A673 (cell line): ENCODE measurements around the gene LPP. TPM values are rescaled to one million over a fixed set of nuclear protein-coding genes. Genes with fewer than 3 reads are reported as not detected.

ENCODE experiments used
- BruUV-seq: library from RNA; stranded (reverse); fragments of 400-500 nt; replicated peaks from 2 replicates; lab custom pipeline; 2021; lab: Mats Ljungman, UMichigan
- CTCF ChIA-PET: fragments of 300-600 bp; sonication (Branson Sonifier 250); formaldehyde crosslinking; loops from one replicate; lab custom pipeline; 2022; ENCODE audit warnings: antibody characterized with exemption; lab: Charles Lee
- POLR2A ChIA-PET: fragments of 300-600 bp; sonication (Branson Sonifier 250); formaldehyde crosslinking; loops from one replicate; lab custom pipeline; 2022; ENCODE audit warnings: antibody characterized with exemption; ENCODE audit not compliant: low non-redundant PET; lab: Charles Lee
- DNase-seq: peaks from one replicate; pipeline ENCODE4 v3.0.0-alpha.2; 2015; ENCODE audit warnings: low spot score
- H3K27ac ChIP-seq: fragments of 200-600 bp; sonication (generic); 2 replicates; pipeline ENCODE4 v1.5.1; 2016; ENCODE audit warnings: mixed run types, low read depth, mild to moderate bottlenecking, mixed read lengths, antibody characterized with exemption, low read length; ENCODE audit not compliant: poor library complexity, severe bottlenecking
- H3K27me3 ChIP-seq: fragments of 200-600 bp; sonication (generic); replicated peaks from 2 replicates; pipeline ENCODE4 v1.6.1; 2017; ENCODE audit warnings: mixed run types, low read depth, mild to moderate bottlenecking, mixed read lengths, antibody characterized with exemption, low read length; ENCODE audit not compliant: insufficient read depth, poor library complexity
- H3K36me3 ChIP-seq: fragments of 200-600 bp; sonication (generic); 2 replicates; pipeline ENCODE4 v1.6.1; 2016; ENCODE audit warnings: mixed run types, mild to moderate bottlenecking, mixed read lengths, antibody characterized with exemption, low read length; ENCODE audit not compliant: insufficient read depth, poor library complexity, severe bottlenecking
- H3K4me1 ChIP-seq: fragments of 200-600 bp; sonication (generic); 2 replicates; pipeline ENCODE4 v1.6.1; 2017; ENCODE audit warnings: mixed run types, mild to moderate bottlenecking, mixed read lengths, antibody characterized with exemption, low read length; ENCODE audit not compliant: insufficient read depth, poor library complexity, severe bottlenecking
- H3K4me3 ChIP-seq: fragments of 200-600 bp; sonication (generic); 2 replicates; pipeline ENCODE4 v1.5.1; 2016; ENCODE audit warnings: low read depth, mixed run types, mild to moderate bottlenecking, mixed read lengths, low read length; ENCODE audit not compliant: poor library complexity, severe bottlenecking
- H3K9me3 ChIP-seq: fragments of 200-600 bp; sonication (generic); 2 replicates; pipeline ENCODE4 v1.6.1; 2016; ENCODE audit warnings: mixed run types, low read depth, mild to moderate bottlenecking, mixed read lengths, antibody characterized with exemption, low read length; ENCODE audit not compliant: poor library complexity, severe bottlenecking
- CTCF ChIP-seq: fragments of 300-800, 200-600 bp; sonication (generic); conservative IDR thresholded peaks from 2 replicates; pipeline ENCODE4 v1.5.1; 2017; ENCODE audit warnings: low read depth, mild to moderate bottlenecking, antibody characterized with exemption, low read length, moderate library complexity, mixed read lengths
- EZH2 ChIP-seq: fragments of 200-600 bp; sonication (generic); IDR thresholded peaks from 2 replicates; pipeline ENCODE4 v1.6.1; 2017; ENCODE audit warnings: borderline replicate concordance, low read depth, mild to moderate bottlenecking, mixed read lengths, antibody characterized with exemption, low read length; ENCODE audit not compliant: poor library complexity, severe bottlenecking
- intact Hi-C: fragments of 100-400 bp; cut with micrococcal nuclease; formaldehyde crosslinking; loops from one replicate; pipeline ENCODE4 v1.10.0; 2022; ENCODE audit not compliant: unreplicated experiment
- total RNA-seq: library from RNA; stranded (reverse); gene quantifications from 2 replicates; pipeline ENCODE4 v1.2.3, GENCODE V29; 2021

The LPP gene
- total RNA-seq, 1 experiment from 2014 or later, result 39.7 TPM

GRCh38 chr3:188123170-188123905 lies 30.6 kb upstream of the LPP start:
- no TSS peak for BruUV-seq
- Histone ChIP-seq H3K27ac (no peak overlapping the region), H3K9me3 (no peaks in the 10 kb centered on the region), H3K36me3 (no peaks in the 10 kb centered on the region), H3K27me3 (no peaks in the 10 kb centered on the region), H3K4me3 (no peak overlapping the region), H3K4me1 (no peaks in the 10 kb centered on the region)
- ChIA-PET CTCF (no interaction called here), POLR2A (interaction anchor here (0.6 kb wide), 1 partner anchor 464 kb away, joined by 3 read pairs; no protein-coding TSS in a partner anchor)
- DNase-seq, result no peak
- TF ChIP-seq EZH2, result no peak
- TF ChIP-seq CTCF, result no peak
- intact Hi-C loops, result no loop called here

GRCh38 chr3:188124184-188124583 lies 29.8 kb upstream of the LPP start:
- CTCF ChIA-PET, result no interaction called here
- BruUV-seq, result no TSS peak
- Histone ChIP-seq H3K27me3 (no peaks in the 10 kb centered on the region), H3K9me3 (no peaks in the 10 kb centered on the region), H3K36me3 (no peaks in the 10 kb centered on the region), H3K27ac (no peak overlapping the region), H3K4me1 (no peaks in the 10 kb centered on the region), H3K4me3 (no peak overlapping the region)
- intact Hi-C loops, result no loop called here
- TF ChIP-seq CTCF, result no peak
- no peak for TF ChIP-seq EZH2
- no peak for DNase-seq
- POLR2A ChIA-PET, result interaction anchor here (0.6 kb wide), 1 partner anchor 465 kb away, joined by 3 read pairs; no protein-coding TSS in a partner anchor

- TF ChIP-seq CTCF (no peak), EZH2 (no peak)
- Histone ChIP-seq H3K36me3 (no peaks in the 10 kb centered on the region), H3K9me3 (no peaks in the 10 kb centered on the region), H3K4me1 (no peaks in the 10 kb centered on the region), H3K4me3 (no peak overlapping the region), H3K27me3 (no peaks in the 10 kb centered on the region), H3K27ac (no peak overlapping the region)
- POLR2A ChIA-PET, result no interaction called here
- CTCF ChIA-PET, result no interaction called here
- no peak for DNase-seq
- BruUV-seq, result no TSS peak
- intact Hi-C loops, result no loop called here
These were observed 28.9 kb upstream of the LPP start for GRCh38 chr3:188125076-188125475.
